Mesenteric fat pad (tissue), 1 donor: ENCODE data around the gene ZNF343. TPM values are rescaled to one million over a fixed set of nuclear protein-coding genes. Genes with fewer than 3 reads are reported as not detected.
"Not testable (repeated sequence)": the region's sequence is repeated elsewhere in the genome, so short reads cannot be mapped to it uniquely, and the experiment has no call there.

Experiments
- DNase-seq: peaks from one replicate; pipeline ENCODE4 v3.0.0-alpha.2; 2020; ENCODE audit warnings: low spot score
- total RNA-seq: library from RNA; stranded (reverse); fragmentation: NEBNext Ultra II Directional; extraction: Animal tissue kit (Norgen Biotek cat#: 25700); gene quantifications from one replicate; pipeline ENCODE4 v1.2.1, GENCODE V29; 2021
- donor health status: DM: yes; HTN: yes; CAD: no.

Gene ZNF343
- total RNA-seq, 1 donor from 2014 or later: 14.4 TPM

- DNase-seq: no peak
Observed at GRCh38 chr20:2521369-2522305, 12.9 kb upstream of the ZNF343 start.

- DNase-seq: no peak
Observed at GRCh38 chr20:2520617-2521016, 11.9 kb upstream of the ZNF343 start.

GRCh38 chr20:2519115-2519809 lies 10.5 kb upstream of the ZNF343 start:
- DNase-seq: no peak

- no peak for DNase-seq
Observed at GRCh38 chr20:2518558-2518957, 9.8 kb upstream of the ZNF343 start.

GRCh38 chr20:2518096-2518495 lies 9.4 kb upstream of the ZNF343 start:
- DNase-seq: no peak

GRCh38 chr20:2516399-2516798 lies 7.7 kb upstream of the ZNF343 start:
- no peak for DNase-seq

- DNase-seq: no peak
Observed at GRCh38 chr20:2515203-2515602, 6.5 kb upstream of the ZNF343 start.

- no peak for DNase-seq
Observed at GRCh38 chr20:2509794-2510193, 1.1 kb upstream of the ZNF343 start.

- DNase-seq: no peak
Observed at GRCh38 chr20:2509468-2509781, 710 bp upstream of the ZNF343 start.

- DNase-seq: no peak
Observed at GRCh38 chr20:2507875-2508630, 662 bp downstream of the ZNF343 start.

GRCh38 chr20:2507464-2507863 lies 1.3 kb downstream of the ZNF343 start:
- no peak for DNase-seq

GRCh38 chr20:2506426-2506825 lies 2.3 kb downstream of the ZNF343 start:
- DNase-seq: not testable (repeated sequence)

- not testable (repeated sequence) for DNase-seq
Observed at GRCh38 chr20:2504803-2505202, 3.9 kb downstream of the ZNF343 start.

GRCh38 chr20:2502808-2503384 lies 5.8 kb downstream of the ZNF343 start:
- DNase-seq: not testable (repeated sequence)

- no peak for DNase-seq
Observed at GRCh38 chr20:2485661-2486060, 23.1 kb downstream of the ZNF343 start.

- no peak for DNase-seq
Observed at GRCh38 chr20:2485080-2485479, 23.6 kb downstream of the ZNF343 start.

GRCh38 chr20:2483504-2483903 lies 25.2 kb downstream of the ZNF343 start:
- DNase-seq: no peak

GRCh38 chr20:2480381-2480780 lies 28.3 kb downstream of the ZNF343 start:
- DNase-seq: no peak

GRCh38 chr20:2476742-2477615 lies 31.7 kb downstream of the ZNF343 start:
- DNase-seq: no peak
